IPS-NIHi11 (cell line): ENCODE results near the gene SLITRK2.

Experiments used
- DNase-seq: peaks from one replicate; pipeline ENCODE4 v3.0.0; 2012; ENCODE audit warnings: mixed read lengths, low spot score

Gene SLITRK2

GRCh38 chrX:145856181-145856580 lies 38.6 kb downstream of the SLITRK2 start:
- DNase-seq, result no peak

GRCh38 chrX:145861818-145862217 lies 44.2 kb downstream of the SLITRK2 start:
- DNase-seq, result no peak

- no peak for DNase-seq
Measured at GRCh38 chrX:145865082-145865481, 47.5 kb downstream of the SLITRK2 start.
